ENCODE measurements around the gene P2RY8. TPM values are rescaled to one million over a fixed set of nuclear protein-coding genes. Genes with fewer than 3 reads are reported as not detected.

Gene P2RY8
- polyA plus RNA-seq, 1 donor from 2014 or later = 206 TPM

- Mint-ChIP-seq H3K4me3 (peak overlapping the region; percentile 12 to 63 (median 46)), H3K36me3 (peaks cover 18% of the 10 kb centered on the region), H3K27me3 (no peaks in the 10 kb centered on the region), H3K4me1 (peaks cover 42 to 56% (median 51%) of the 10 kb centered on the region in 3 donors), H3K9me3 (peaks cover 0 to 7% (median 7%) of the 10 kb centered on the region in 3 donors), H3K27ac (peak overlapping the region; percentile 58 to 95 (median 68))
These were observed 20.3 kb downstream of the P2RY8 start for GRCh38 chrX:1516596-1517104.

- Mint-ChIP-seq H3K27ac (peak overlapping the region in 2 of 3 donors; percentile 47 to 61), H3K27me3 (no peaks in the 10 kb centered on the region), H3K9me3 (peaks cover 0 to 7% (median 7%) of the 10 kb centered on the region in 3 donors), H3K36me3 (peaks cover 16% of the 10 kb centered on the region), H3K4me1 (peaks cover 10 to 27% (median 25%) of the 10 kb centered on the region in 3 donors), H3K4me3 (no peak overlapping the region)
These were observed 25.2 kb downstream of the P2RY8 start for GRCh38 chrX:1511829-1512228.

GRCh38 chrX:1511150-1511549 is 25.8 kb downstream of the P2RY8 start:
- Mint-ChIP-seq H3K4me1 (peaks cover 10 to 22% (median 21%) of the 10 kb centered on the region in 3 donors), H3K9me3 (peaks cover 0 to 7% (median 7%) of the 10 kb centered on the region in 3 donors), H3K27ac (peak overlapping the region in 1 of 3 donors; percentile 47), H3K36me3 (peaks cover 14% of the 10 kb centered on the region), H3K27me3 (no peaks in the 10 kb centered on the region), H3K4me3 (peak overlapping the region in 1 of 4 donors; percentile 65)

GRCh38 chrX:1507511-1508463 is 29.2 kb downstream of the P2RY8 start:
- Mint-ChIP-seq H3K27ac (no peak overlapping the region), H3K27me3 (no peaks in the 10 kb centered on the region), H3K36me3 (peaks cover 8% of the 10 kb centered on the region), H3K4me1 (peaks cover 23 to 35% (median 26%) of the 10 kb centered on the region in 3 donors), H3K4me3 (peak overlapping the region in 1 of 4 donors; percentile 48), H3K9me3 (no peaks in the 10 kb centered on the region)

GRCh38 chrX:1506916-1507315 is 30.1 kb downstream of the P2RY8 start:
- Mint-ChIP-seq H3K4me1 (peaks cover 32 to 44% (median 34%) of the 10 kb centered on the region in 3 donors), H3K27me3 (no peaks in the 10 kb centered on the region), H3K27ac (peak overlapping the region in 1 of 3 donors; percentile 59)

GRCh38 chrX:1502853-1503252 is 34.1 kb downstream of the P2RY8 start:
- Mint-ChIP-seq H3K4me1 (peaks cover 34 to 42% (median 36%) of the 10 kb centered on the region in 3 donors), H3K9me3 (peaks cover 0 to 4% (median 0%) of the 10 kb centered on the region in 3 donors), H3K4me3 (peak overlapping the region in 3 of 4 donors; percentile 79 to 92 (median 88)), H3K27ac (peak overlapping the region in 2 of 3 donors; percentile 98 to 100), H3K36me3 (peaks cover 4% of the 10 kb centered on the region), H3K27me3 (no peaks in the 10 kb centered on the region)

More at GRCh38 chrX:1506916-1507315, 30.1 kb downstream of the P2RY8 start:
- Mint-ChIP-seq H3K36me3 (peaks cover 8% of the 10 kb centered on the region), H3K4me3 (no peak overlapping the region), H3K9me3 (peaks cover 0 to 3% (median 0%) of the 10 kb centered on the region in 3 donors)

- Mint-ChIP-seq H3K27me3 (no peaks in the 10 kb centered on the region), H3K36me3 (peaks cover 4% of the 10 kb centered on the region), H3K9me3 (peaks cover 0 to 4% (median 0%) of the 10 kb centered on the region in 3 donors), H3K4me1 (peaks cover 29 to 42% (median 40%) of the 10 kb centered on the region in 3 donors), H3K4me3 (peak overlapping the region; percentile 58 to 92 (median 84)), H3K27ac (peak overlapping the region in 2 of 3 donors; percentile 98 to 100)
These were observed 34.7 kb downstream of the P2RY8 start for GRCh38 chrX:1502241-1502640.

- Mint-ChIP-seq H3K4me1 (peaks cover 29 to 38% (median 36%) of the 10 kb centered on the region in 3 donors), H3K36me3 (peaks cover 6% of the 10 kb centered on the region), H3K27ac (peak overlapping the region; percentile 81 to 100 (median 93)), H3K9me3 (peaks cover 0 to 4% (median 0%) of the 10 kb centered on the region in 3 donors), H3K27me3 (no peaks in the 10 kb centered on the region), H3K4me3 (peak overlapping the region; percentile 10 to 54 (median 42))
These were observed 36.0 kb downstream of the P2RY8 start for GRCh38 chrX:1500701-1501624.

GRCh38 chrX:1496076-1496475 is 40.9 kb downstream of the P2RY8 start:
- H3K36me3 Mint-ChIP-seq = peaks cover 10% of the 10 kb centered on the region
- H3K27ac Mint-ChIP-seq = peak overlapping the region; percentile 85 to 93 (median 89)
- H3K27me3 Mint-ChIP-seq = no peaks in the 10 kb centered on the region
- H3K4me1 Mint-ChIP-seq = peaks cover 30 to 36% (median 35%) of the 10 kb centered on the region in 3 donors
- H3K9me3 Mint-ChIP-seq = no peaks in the 10 kb centered on the region
- H3K4me3 Mint-ChIP-seq = peak overlapping the region in 1 of 4 donors; percentile 69

- Mint-ChIP-seq H3K4me3 (peak overlapping the region; percentile 67 to 90 (median 80)), H3K27ac (peak overlapping the region; percentile 89 to 93 (median 91)), H3K27me3 (no peaks in the 10 kb centered on the region), H3K36me3 (peaks cover 10% of the 10 kb centered on the region), H3K9me3 (no peaks in the 10 kb centered on the region), H3K4me1 (peaks cover 29 to 33% (median 31%) of the 10 kb centered on the region in 3 donors)
These were observed 43.0 kb downstream of the P2RY8 start for GRCh38 chrX:1493877-1494510.

- H3K27ac Mint-ChIP-seq = peak overlapping the region; percentile 89 to 93 (median 91)
- no peaks in the 10 kb centered on the region for H3K27me3 Mint-ChIP-seq
- peaks cover 29 to 33% (median 31%) of the 10 kb centered on the region in 3 donors for H3K4me1 Mint-ChIP-seq
- peaks cover 10% of the 10 kb centered on the region for H3K36me3 Mint-ChIP-seq
- H3K9me3 Mint-ChIP-seq = no peaks in the 10 kb centered on the region
- H3K4me3 Mint-ChIP-seq = peak overlapping the region; percentile 67 to 90 (median 80)
These were observed 43.6 kb downstream of the P2RY8 start for GRCh38 chrX:1493412-1493811.

GRCh38 chrX:1492421-1493012 is 44.5 kb downstream of the P2RY8 start:
- peak overlapping the region; percentile 63 to 90 (median 81) for H3K4me3 Mint-ChIP-seq
- H3K27me3 Mint-ChIP-seq = no peaks in the 10 kb centered on the region
- H3K9me3 Mint-ChIP-seq = no peaks in the 10 kb centered on the region
- H3K27ac Mint-ChIP-seq = peak overlapping the region; percentile 89 to 93 (median 91)
- H3K36me3 Mint-ChIP-seq = peaks cover 10% of the 10 kb centered on the region
- H3K4me1 Mint-ChIP-seq = peaks cover 25 to 36% (median 32%) of the 10 kb centered on the region in 3 donors

GRCh38 chrX:1491851-1492349 is 45.1 kb downstream of the P2RY8 start:
- H3K27ac Mint-ChIP-seq = peak overlapping the region; percentile 89 to 93 (median 91)

More at GRCh38 chrX:1491851-1492349, 45.1 kb downstream of the P2RY8 start:
- Mint-ChIP-seq H3K4me3 (peak overlapping the region in 2 of 4 donors; percentile 70 to 73), H3K4me1 (peaks cover 30 to 42% (median 38%) of the 10 kb centered on the region in 3 donors), H3K36me3 (peaks cover 10% of the 10 kb centered on the region), H3K9me3 (no peaks in the 10 kb centered on the region), H3K27me3 (no peaks in the 10 kb centered on the region)

Measured in IgD-negative memory B cell (primary cell).